GM23338 (cell line): ENCODE results near the gene SPSB4. TPM values are rescaled to one million over a fixed set of nuclear protein-coding genes. Genes with fewer than 3 reads are reported as not detected.

Experiments used
- ATAC-seq: fragments of 200-7000 bp; cut with Tn5 transposase; 3 replicates; pipeline ENCODE4 v1.9.1; 2020
- DNase-seq: peaks from one replicate; pipeline ENCODE4 v3.0.0-alpha.2; 2015; ENCODE audit warnings: low spot score
- H2AFZ ChIP-seq: fragments of 200-600 bp; sonication (generic); 2 replicates; pipeline ENCODE4 v1.8.0; 2016; ENCODE audit warnings: antibody characterized with exemption, mild to moderate bottlenecking, moderate library complexity
- H3F3A ChIP-seq: fragments of 200-600 bp; sonication (generic); replicated peaks from 2 replicates; pipeline ENCODE4 v1.8.0; 2017; ENCODE audit warnings: antibody characterized with exemption, mixed run types, low read depth
- H3K27ac ChIP-seq: fragments of 200-600 bp; sonication (generic); 2 replicates; pipeline ENCODE4 v1.6.1; 2016; ENCODE audit warnings: low read depth
- H3K27me3 ChIP-seq: fragments of 200-600 bp; sonication (generic); 2 replicates; pipeline ENCODE4 v1.8.0; 2016; ENCODE audit warnings: mild to moderate bottlenecking, mixed run types, moderate library complexity; ENCODE audit not compliant: insufficient read depth
- H3K36me3 ChIP-seq: fragments of 200-600 bp; sonication (generic); 2 replicates; pipeline ENCODE4 v1.8.0; 2016; ENCODE audit warnings: mild to moderate bottlenecking; ENCODE audit not compliant: insufficient read depth
- H3K4me1 ChIP-seq: fragments of 200-600 bp; sonication (generic); 2 replicates; pipeline ENCODE4 v1.8.0; 2016; ENCODE audit warnings: mild to moderate bottlenecking, moderate library complexity; ENCODE audit not compliant: insufficient read depth
- H3K4me2 ChIP-seq: fragments of 200-600 bp; sonication (generic); 2 replicates; pipeline ENCODE4 v1.7.1; 2017; ENCODE audit warnings: mixed run types
- H3K4me3 ChIP-seq: fragments of 200-600 bp; sonication (generic); 2 replicates; pipeline ENCODE4 v1.6.1; 2016; ENCODE audit warnings: mixed run types
- H3K79me2 ChIP-seq: fragments of 200-600 bp; sonication (generic); replicated peaks from 2 replicates; pipeline ENCODE4 v1.8.0; 2017; ENCODE audit warnings: mild to moderate bottlenecking; ENCODE audit not compliant: insufficient read depth
- H3K9me2 ChIP-seq: fragments of 200-600 bp; sonication (generic); 2 replicates; pipeline ENCODE4 v1.8.0; 2017; ENCODE audit not compliant: insufficient read depth
- H4K20me1 ChIP-seq: fragments of 200-600 bp; sonication (generic); replicated peaks from 2 replicates; pipeline ENCODE4 v1.8.0; 2017; ENCODE audit warnings: mild to moderate bottlenecking; ENCODE audit not compliant: insufficient read depth
- H3K27ac Mint-ChIP-seq: 2 replicates; pipeline ENCODE4 v1.8.0; 2020; ENCODE audit warnings: inconsistent platforms, mild to moderate bottlenecking, moderate library complexity, mixed read lengths
- H3K27me3 Mint-ChIP-seq: 3 replicates; pipeline ENCODE4 v1.8.0; 2022; ENCODE audit warnings: low read depth, mild to moderate bottlenecking, moderate library complexity, mixed read lengths, inconsistent platforms; ENCODE audit not compliant: insufficient read depth, poor library complexity
- H3K36me3 Mint-ChIP-seq: 3 replicates; pipeline ENCODE4 v1.8.0; 2021; ENCODE audit warnings: low read depth, mild to moderate bottlenecking, inconsistent platforms, moderate library complexity, mixed read lengths
- H3K4me1 Mint-ChIP-seq: 3 replicates; pipeline ENCODE4 v1.8.0; 2020; ENCODE audit warnings: mild to moderate bottlenecking, inconsistent platforms, mixed read lengths
- H3K4me3 Mint-ChIP-seq: 3 replicates; pipeline ENCODE4 v1.8.0; 2021; ENCODE audit warnings: moderate library complexity, mild to moderate bottlenecking, inconsistent platforms, mixed read lengths
- H3K9me3 Mint-ChIP-seq: 3 replicates; pipeline ENCODE4 v1.8.0; 2020; ENCODE audit warnings: moderate library complexity, mild to moderate bottlenecking, inconsistent platforms, mixed read lengths
- CREB1 ChIP-seq: fragments of 250-450 bp; sonication (Bioruptor Pico); IDR thresholded peaks from 2 replicates; pipeline ENCODE4 v1.5.0; 2020; ENCODE audit warnings: low read depth, mild to moderate bottlenecking, moderate library complexity
- EZH2 ChIP-seq: fragments of 200-600 bp; sonication (generic); IDR thresholded peaks from one replicate; pipeline ENCODE4 v1.8.0; 2017; ENCODE audit warnings: antibody characterized with exemption, mild to moderate bottlenecking, low read depth; ENCODE audit not compliant: unreplicated experiment
- EZH2phosphoT487 ChIP-seq: fragments of 200-600 bp; sonication (generic); IDR thresholded peaks from one replicate; pipeline ENCODE4 v1.8.1; 2018; ENCODE audit warnings: antibody characterized with exemption; ENCODE audit not compliant: unreplicated experiment
- JUNB ChIP-seq: IDR thresholded peaks from one replicate; pipeline ENCODE4 v1.6.1; 2016; ENCODE audit warnings: antibody characterized with exemption; ENCODE audit not compliant: unreplicated experiment
- NANOG ChIP-seq: IDR thresholded peaks from 2 replicates; pipeline ENCODE4 v1.6.1; 2016; ENCODE audit warnings: antibody characterized with exemption, borderline replicate concordance
- POLR2AphosphoS5 ChIP-seq: IDR thresholded peaks from 2 replicates; pipeline ENCODE4 v1.6.1; 2016; ENCODE audit warnings: antibody characterized with exemption, low read depth
- STAT1 ChIP-seq: IDR thresholded peaks from one replicate; pipeline ENCODE4 v1.6.1; 2016; ENCODE audit warnings: antibody characterized with exemption; ENCODE audit not compliant: unreplicated experiment
- ZNF114 ChIP-seq: fragments of 250-450 bp; sonication (Bioruptor Pico); IDR thresholded peaks from 2 replicates; pipeline ENCODE4 v1.5.0; 2020; ENCODE audit warnings: mild to moderate bottlenecking, moderate library complexity
- ZNF331 ChIP-seq: fragments of 250-450 bp; sonication (Bioruptor Pico); IDR thresholded peaks from 2 replicates; pipeline ENCODE4 v1.5.0; 2020; ENCODE audit warnings: low read depth, mild to moderate bottlenecking, moderate library complexity
- polyA plus RNA-seq: library from polyadenylated mRNA; unstranded; fragments of >200 nt; fragmentation: Nextera tagmentation; extraction: Ambion mirVana; gene quantifications from 2 replicates; pipeline ENCODE4 v1.2.1, GENCODE V29; 2016
- total RNA-seq: library from RNA; depleted of rRNA; stranded (reverse); fragments of >200 nt; shearing (Covaris generic); gene quantifications from 2 replicates; pipeline ENCODE4 v1.2.3, GENCODE V29; 2014
- TF ChIP-seq, protein P1 (sequence below): IDR thresholded peaks from one replicate; pipeline ENCODE4 v1.6.1; 2018; ENCODE audit warnings: antibody characterized with exemption; ENCODE audit not compliant: unreplicated experiment
- TF ChIP-seq, protein P2 (sequence below), 2 experiments: fragments of 200-600 bp in 1 of 2; sonication (generic) in 1 of 2; conservative IDR thresholded peaks; 2 replicates each; pipeline versions ENCODE4 v1.5.1 to v1.6.1; 2016 to 2017; ENCODE audit warnings: antibody characterized with exemption in 2 of 2, low read depth in 2 of 2, mild to moderate bottlenecking in 2 of 2, moderate library complexity in 1 of 2
- TF ChIP-seq, protein P3 (sequence below): IDR thresholded peaks from 2 replicates; pipeline ENCODE4 v1.6.1; 2016; ENCODE audit warnings: antibody characterized with exemption
- TF ChIP-seq, protein P4 (sequence below): fragments of 250-450 bp; sonication (Bioruptor Pico); IDR thresholded peaks from 2 replicates; pipeline ENCODE4 v1.5.0; 2020; ENCODE audit warnings: mild to moderate bottlenecking, moderate library complexity

Gene SPSB4
- total and polyA plus RNA-seq, 2 experiments from 2014 or later: 6.7 to 25.9 TPM

DNA sequence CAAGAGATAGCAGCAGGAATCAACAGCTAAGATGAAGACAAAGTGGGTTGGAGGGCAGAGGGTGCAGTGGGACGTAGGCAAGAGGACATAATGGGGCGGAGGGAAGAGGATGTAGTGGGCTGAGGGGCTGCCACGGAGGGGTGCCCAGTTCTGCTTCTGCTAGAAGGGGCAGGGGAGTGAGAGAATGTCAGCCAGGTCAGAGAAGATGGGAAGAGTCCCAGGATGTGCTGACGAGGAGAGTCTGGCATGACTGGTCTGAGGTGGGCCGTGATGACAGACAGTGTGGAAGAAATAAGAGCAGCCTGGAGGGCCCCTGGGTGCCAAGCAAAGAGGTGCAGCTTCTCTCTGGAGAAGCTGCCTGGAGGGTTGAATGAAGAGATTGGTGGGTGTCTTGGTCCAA is 4.0 kb downstream of the SPSB4 start:
- Histone ChIP-seq H2AFZ (no peak overlapping the region), H3K79me2 (peaks cover 25% of the 10 kb centered on the region), H3K4me3 (no peak overlapping the region), H3K27ac (no peak overlapping the region), H3F3A (peaks cover 11% of the 10 kb centered on the region; the same call in 1 of the 2 replicates), H3K9me2 (no peaks in the 10 kb centered on the region), H3K27me3 (peaks cover 22% of the 10 kb centered on the region), H3K4me1 (peaks cover 3% of the 10 kb centered on the region; the same call in 1 of the 2 replicates), H3K4me2 (no peak overlapping the region), H4K20me1 (no peaks in the 10 kb centered on the region; the same call in 1 of the 2 replicates), H3K36me3 (no peaks in the 10 kb centered on the region)
- Mint-ChIP-seq H3K4me1 (peaks cover 27% of the 10 kb centered on the region), H3K27ac (no peak overlapping the region), H3K9me3 (peaks cover 4% of the 10 kb centered on the region; the same call in 2 of the 3 replicates), H3K36me3 (peaks cover 5% of the 10 kb centered on the region), H3K27me3 (peaks cover 21% of the 10 kb centered on the region), H3K4me3 (no peak overlapping the region)
- no peak for ATAC-seq
- TF ChIP-seq, protein P1, sequence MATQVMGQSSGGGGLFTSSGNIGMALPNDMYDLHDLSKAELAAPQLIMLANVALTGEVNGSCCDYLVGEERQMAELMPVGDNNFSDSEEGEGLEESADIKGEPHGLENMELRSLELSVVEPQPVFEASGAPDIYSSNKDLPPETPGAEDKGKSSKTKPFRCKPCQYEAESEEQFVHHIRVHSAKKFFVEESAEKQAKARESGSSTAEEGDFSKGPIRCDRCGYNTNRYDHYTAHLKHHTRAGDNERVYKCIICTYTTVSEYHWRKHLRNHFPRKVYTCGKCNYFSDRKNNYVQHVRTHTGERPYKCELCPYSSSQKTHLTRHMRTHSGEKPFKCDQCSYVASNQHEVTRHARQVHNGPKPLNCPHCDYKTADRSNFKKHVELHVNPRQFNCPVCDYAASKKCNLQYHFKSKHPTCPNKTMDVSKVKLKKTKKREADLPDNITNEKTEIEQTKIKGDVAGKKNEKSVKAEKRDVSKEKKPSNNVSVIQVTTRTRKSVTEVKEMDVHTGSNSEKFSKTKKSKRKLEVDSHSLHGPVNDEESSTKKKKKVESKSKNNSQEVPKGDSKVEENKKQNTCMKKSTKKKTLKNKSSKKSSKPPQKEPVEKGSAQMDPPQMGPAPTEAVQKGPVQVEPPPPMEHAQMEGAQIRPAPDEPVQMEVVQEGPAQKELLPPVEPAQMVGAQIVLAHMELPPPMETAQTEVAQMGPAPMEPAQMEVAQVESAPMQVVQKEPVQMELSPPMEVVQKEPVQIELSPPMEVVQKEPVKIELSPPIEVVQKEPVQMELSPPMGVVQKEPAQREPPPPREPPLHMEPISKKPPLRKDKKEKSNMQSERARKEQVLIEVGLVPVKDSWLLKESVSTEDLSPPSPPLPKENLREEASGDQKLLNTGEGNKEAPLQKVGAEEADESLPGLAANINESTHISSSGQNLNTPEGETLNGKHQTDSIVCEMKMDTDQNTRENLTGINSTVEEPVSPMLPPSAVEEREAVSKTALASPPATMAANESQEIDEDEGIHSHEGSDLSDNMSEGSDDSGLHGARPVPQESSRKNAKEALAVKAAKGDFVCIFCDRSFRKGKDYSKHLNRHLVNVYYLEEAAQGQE: no peak
- TF ChIP-seq NANOG (no peak), ZNF114 (CRISPR knock-in tag) (no peak), EZH2phosphoT487 (no peak), POLR2AphosphoS5 (no peak), ZNF331 (CRISPR knock-in tag) (no peak), CREB1 (CRISPR knock-in tag) (no peak), STAT1 (no peak), JUNB (no peak), EZH2 (no peak)
- TF ChIP-seq, protein P2, sequence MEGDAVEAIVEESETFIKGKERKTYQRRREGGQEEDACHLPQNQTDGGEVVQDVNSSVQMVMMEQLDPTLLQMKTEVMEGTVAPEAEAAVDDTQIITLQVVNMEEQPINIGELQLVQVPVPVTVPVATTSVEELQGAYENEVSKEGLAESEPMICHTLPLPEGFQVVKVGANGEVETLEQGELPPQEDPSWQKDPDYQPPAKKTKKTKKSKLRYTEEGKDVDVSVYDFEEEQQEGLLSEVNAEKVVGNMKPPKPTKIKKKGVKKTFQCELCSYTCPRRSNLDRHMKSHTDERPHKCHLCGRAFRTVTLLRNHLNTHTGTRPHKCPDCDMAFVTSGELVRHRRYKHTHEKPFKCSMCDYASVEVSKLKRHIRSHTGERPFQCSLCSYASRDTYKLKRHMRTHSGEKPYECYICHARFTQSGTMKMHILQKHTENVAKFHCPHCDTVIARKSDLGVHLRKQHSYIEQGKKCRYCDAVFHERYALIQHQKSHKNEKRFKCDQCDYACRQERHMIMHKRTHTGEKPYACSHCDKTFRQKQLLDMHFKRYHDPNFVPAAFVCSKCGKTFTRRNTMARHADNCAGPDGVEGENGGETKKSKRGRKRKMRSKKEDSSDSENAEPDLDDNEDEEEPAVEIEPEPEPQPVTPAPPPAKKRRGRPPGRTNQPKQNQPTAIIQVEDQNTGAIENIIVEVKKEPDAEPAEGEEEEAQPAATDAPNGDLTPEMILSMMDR (conservative IDR thresholded peaks at IDR 0.05; ENCODE audit: low read depth in 2 of 2): no peak
- TF ChIP-seq, protein P3, sequence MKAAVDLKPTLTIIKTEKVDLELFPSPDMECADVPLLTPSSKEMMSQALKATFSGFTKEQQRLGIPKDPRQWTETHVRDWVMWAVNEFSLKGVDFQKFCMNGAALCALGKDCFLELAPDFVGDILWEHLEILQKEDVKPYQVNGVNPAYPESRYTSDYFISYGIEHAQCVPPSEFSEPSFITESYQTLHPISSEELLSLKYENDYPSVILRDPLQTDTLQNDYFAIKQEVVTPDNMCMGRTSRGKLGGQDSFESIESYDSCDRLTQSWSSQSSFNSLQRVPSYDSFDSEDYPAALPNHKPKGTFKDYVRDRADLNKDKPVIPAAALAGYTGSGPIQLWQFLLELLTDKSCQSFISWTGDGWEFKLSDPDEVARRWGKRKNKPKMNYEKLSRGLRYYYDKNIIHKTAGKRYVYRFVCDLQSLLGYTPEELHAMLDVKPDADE: no peak
- TF ChIP-seq, protein P4, sequence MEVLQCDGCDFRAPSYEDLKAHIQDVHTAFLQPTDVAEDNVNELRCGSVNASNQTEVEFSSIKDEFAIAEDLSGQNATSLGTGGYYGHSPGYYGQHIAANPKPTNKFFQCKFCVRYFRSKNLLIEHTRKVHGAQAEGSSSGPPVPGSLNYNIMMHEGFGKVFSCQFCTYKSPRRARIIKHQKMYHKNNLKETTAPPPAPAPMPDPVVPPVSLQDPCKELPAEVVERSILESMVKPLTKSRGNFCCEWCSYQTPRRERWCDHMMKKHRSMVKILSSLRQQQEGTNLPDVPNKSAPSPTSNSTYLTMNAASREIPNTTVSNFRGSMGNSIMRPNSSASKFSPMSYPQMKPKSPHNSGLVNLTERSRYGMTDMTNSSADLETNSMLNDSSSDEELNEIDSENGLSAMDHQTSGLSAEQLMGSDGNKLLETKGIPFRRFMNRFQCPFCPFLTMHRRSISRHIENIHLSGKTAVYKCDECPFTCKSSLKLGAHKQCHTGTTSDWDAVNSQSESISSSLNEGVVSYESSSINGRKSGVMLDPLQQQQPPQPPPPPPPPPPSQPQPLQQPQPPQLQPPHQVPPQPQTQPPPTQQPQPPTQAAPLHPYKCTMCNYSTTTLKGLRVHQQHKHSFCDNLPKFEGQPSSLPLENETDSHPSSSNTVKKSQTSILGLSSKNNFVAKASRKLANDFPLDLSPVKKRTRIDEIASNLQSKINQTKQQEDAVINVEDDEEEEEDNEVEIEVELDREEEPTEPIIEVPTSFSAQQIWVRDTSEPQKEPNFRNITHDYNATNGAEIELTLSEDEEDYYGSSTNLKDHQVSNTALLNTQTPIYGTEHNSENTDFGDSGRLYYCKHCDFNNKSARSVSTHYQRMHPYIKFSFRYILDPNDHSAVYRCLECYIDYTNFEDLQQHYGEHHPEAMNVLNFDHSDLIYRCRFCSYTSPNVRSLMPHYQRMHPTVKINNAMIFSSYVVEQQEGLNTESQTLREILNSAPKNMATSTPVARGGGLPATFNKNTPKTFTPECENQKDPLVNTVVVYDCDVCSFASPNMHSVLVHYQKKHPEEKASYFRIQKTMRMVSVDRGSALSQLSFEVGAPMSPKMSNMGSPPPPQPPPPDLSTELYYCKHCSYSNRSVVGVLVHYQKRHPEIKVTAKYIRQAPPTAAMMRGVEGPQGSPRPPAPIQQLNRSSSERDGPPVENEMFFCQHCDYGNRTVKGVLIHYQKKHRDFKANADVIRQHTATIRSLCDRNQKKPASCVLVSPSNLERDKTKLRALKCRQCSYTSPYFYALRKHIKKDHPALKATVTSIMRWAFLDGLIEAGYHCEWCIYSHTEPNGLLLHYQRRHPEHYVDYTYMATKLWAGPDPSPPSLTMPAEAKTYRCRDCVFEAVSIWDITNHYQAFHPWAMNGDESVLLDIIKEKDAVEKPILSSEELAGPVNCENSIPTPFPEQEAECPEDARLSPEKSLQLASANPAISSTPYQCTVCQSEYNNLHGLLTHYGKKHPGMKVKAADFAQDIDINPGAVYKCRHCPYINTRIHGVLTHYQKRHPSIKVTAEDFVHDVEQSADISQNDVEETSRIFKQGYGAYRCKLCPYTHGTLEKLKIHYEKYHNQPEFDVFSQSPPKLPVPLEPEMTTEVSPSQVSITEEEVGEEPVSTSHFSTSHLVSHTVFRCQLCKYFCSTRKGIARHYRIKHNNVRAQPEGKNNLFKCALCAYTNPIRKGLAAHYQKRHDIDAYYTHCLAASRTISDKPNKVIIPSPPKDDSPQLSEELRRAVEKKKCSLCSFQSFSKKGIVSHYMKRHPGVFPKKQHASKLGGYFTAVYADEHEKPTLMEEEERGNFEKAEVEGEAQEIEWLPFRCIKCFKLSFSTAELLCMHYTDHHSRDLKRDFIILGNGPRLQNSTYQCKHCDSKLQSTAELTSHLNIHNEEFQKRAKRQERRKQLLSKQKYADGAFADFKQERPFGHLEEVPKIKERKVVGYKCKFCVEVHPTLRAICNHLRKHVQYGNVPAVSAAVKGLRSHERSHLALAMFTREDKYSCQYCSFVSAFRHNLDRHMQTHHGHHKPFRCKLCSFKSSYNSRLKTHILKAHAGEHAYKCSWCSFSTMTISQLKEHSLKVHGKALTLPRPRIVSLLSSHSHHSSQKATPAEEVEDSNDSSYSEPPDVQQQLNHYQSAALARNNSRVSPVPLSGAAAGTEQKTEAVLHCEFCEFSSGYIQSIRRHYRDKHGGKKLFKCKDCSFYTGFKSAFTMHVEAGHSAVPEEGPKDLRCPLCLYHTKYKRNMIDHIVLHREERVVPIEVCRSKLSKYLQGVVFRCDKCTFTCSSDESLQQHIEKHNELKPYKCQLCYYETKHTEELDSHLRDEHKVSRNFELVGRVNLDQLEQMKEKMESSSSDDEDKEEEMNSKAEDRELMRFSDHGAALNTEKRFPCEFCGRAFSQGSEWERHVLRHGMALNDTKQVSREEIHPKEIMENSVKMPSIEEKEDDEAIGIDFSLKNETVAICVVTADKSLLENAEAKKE: no peak
- DNase-seq: no peak
